A673 (cell line): ENCODE measurements around the gene RNF187.

ENCODE experiments used
- CTCF ChIP-seq: fragments of 300-800, 200-600 bp; sonication (generic); conservative IDR thresholded peaks from 2 replicates; pipeline ENCODE4 v1.5.1; 2017; ENCODE audit warnings: low read depth, mild to moderate bottlenecking, antibody characterized with exemption, low read length, moderate library complexity, mixed read lengths
- EZH2 ChIP-seq: fragments of 200-600 bp; sonication (generic); IDR thresholded peaks from 2 replicates; pipeline ENCODE4 v1.6.1; 2017; ENCODE audit warnings: borderline replicate concordance, low read depth, mild to moderate bottlenecking, mixed read lengths, antibody characterized with exemption, low read length; ENCODE audit not compliant: poor library complexity, severe bottlenecking

GRCh38 chr1:228462560-228462959 lies 24.6 kb upstream of the RNF187 start:
- TF ChIP-seq EZH2 = no peak
- TF ChIP-seq CTCF = no peak
